SK-N-MC (cell line): ENCODE results near the gene AMER1.

ENCODE experiments used
- EZH2 ChIP-seq: fragments of 200-600 bp; sonication (generic); IDR thresholded peaks from one replicate; pipeline ENCODE4 v1.6.1; 2017; ENCODE audit warnings: antibody characterized with exemption
- FOXP2 ChIP-seq: optimal IDR thresholded peaks from 2 replicates; pipeline ENCODE3; 2011; ENCODE audit warnings: mild to moderate bottlenecking, moderate library complexity; ENCODE audit not compliant: insufficient read depth; ENCODE audit errors: extremely low read length, control extremely low read depth
- POLR2AphosphoS5 ChIP-seq: IDR thresholded peaks from 2 replicates; pipeline ENCODE4 v1.6.1; 2012; ENCODE audit warnings: mild to moderate bottlenecking, low read depth, low read length, borderline replicate concordance

DNA sequence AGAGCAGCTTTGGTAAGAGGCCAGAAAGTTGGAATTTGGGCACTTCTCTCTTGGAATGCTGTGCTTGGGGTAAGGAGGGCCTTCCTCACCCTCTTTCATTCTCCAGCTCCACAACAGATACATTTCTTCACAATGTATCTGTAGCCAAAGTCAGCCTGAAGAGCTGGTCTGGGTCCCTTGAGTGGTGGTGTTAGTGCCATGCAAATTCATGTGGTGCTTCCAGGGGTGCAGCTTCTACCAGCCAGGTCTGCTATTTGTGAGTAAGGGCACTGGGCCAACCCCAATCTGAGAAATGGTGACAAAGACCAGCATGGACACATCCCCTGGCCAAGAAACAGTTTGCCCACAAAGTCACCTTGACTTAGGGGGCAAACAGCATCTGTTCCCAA is 17.8 kb downstream of the AMER1 start:
- TF ChIP-seq POLR2AphosphoS5 (no peak), EZH2 (no peak), FOXP2 (no peak)
